NCI-H82 treated with DMSO at 0.1 percent for 48 hours (cell line): ENCODE measurements around the gene ALDH3B1.

Experiments
- DNase-seq: peaks from one replicate; lab custom pipeline; 2025; ENCODE audit not compliant: unreplicated experiment; lab: John Stamatoyannopoulos, UW

Gene ALDH3B1

GRCh38 chr11:68066742-68067141 is 56.6 kb downstream of the ALDH3B1 start:
- no peak for DNase-seq

GRCh38 chr11:68067991-68068390 is 57.9 kb downstream of the ALDH3B1 start:
- DNase-seq, result no peak

GRCh38 chr11:68071281-68072048 is 61.3 kb downstream of the ALDH3B1 start:
- DNase-seq, result no peak

GRCh38 chr11:68074584-68075352 is 64.6 kb downstream of the ALDH3B1 start:
- no peak for DNase-seq

GRCh38 chr11:68076371-68077042 is 66.4 kb downstream of the ALDH3B1 start:
- DNase-seq, result no peak

GRCh38 chr11:68077617-68078582 is 67.8 kb downstream of the ALDH3B1 start:
- DNase-seq, result no peak
